Dermis blood vessel endothelial cell (primary cell): Measurements from ENCODE around the gene PPP1R2B. TPM values are rescaled to one million over a fixed set of nuclear protein-coding genes. Genes with fewer than 3 reads are reported as not detected.

ENCODE experiments used
- DNase-seq: peaks from one replicate; pipeline ENCODE4 v3.0.0; 2010
- total RNA-seq: library from RNA; depleted of rRNA; stranded (reverse); fragments of >200 nt; gene quantifications from 2 replicates; pipeline ENCODE4 v1.2.3, GENCODE V29; 2014

Gene PPP1R2B
- total RNA-seq, 1 donor from 2014 or later = 0.17 TPM

DNA sequence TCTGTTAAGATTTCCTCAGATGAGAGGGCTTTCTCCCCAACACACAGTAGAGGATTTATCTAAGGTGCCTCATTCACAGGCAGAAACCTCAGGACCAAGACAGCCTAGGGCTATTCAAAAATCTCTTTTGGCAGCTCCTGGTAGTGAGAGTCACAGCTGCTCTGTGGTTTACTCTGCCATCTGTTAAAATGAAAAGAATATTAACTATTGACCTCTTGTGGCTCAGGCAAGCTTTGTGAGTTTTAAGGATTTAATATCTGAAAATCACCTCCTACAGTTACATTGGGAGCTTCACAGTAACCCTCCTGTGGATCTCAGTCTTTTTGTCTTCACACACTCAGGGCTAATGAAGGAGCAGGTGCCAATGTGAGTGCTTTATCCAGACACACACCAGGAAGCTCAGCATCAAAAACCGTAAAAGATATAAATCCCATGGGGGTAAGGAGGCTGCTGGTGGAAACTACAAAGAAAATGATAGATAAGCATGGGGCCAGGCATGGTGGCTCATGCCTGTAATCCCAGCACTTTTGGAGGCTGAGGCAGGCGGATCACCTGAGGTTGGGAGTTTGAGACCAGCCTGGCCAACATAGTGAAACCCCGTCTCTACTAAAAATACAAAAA, 29.7 kb downstream of the PPP1R2B start:
- no peak for DNase-seq

DNA sequence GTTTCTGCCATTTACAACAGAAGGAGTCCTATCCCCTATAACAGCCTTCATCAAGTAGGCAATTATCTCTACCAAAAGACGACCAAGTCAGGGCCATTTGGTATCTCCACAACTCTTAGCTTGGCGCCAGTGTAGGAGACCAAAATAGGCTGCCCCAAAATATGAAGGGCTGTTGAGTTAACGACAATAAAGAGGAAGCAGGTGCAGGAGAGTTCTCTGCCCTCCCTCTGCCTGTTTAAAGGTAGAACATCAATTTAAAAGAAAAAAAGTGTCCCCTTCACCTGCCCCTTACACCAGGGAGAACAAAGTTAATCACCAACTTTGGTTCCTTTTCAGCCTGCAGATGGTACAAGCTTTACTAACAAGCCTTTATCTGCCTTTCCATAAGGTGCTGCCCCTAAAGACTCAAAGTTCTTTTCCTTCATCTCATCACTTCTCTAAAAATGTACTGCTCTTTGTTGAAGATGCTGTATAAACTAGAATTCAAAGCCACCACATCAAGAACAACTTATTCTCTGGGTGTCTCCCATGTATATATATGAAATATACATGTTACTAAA, 33.3 kb downstream of the PPP1R2B start:
- DNase-seq = no peak

DNA sequence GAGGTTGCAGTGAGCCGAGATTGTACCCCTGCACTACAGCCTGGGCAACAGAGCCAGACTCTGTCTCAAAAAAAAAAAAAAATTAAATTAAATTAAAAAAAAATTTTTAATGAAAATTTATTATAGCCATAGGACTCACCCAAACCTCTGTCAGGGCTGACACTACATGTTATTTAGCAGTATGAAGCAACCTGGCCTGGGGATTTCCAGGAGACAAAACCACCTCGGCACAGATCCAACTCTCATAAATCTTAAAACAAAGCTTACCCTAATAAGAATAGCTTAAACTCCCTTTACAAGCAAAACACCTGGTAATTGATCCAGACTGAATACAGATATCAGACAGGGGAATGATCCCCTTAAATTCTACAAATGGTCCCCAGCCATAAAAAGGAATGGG, 38.4 kb downstream of the PPP1R2B start:
- no peak for DNase-seq

DNA sequence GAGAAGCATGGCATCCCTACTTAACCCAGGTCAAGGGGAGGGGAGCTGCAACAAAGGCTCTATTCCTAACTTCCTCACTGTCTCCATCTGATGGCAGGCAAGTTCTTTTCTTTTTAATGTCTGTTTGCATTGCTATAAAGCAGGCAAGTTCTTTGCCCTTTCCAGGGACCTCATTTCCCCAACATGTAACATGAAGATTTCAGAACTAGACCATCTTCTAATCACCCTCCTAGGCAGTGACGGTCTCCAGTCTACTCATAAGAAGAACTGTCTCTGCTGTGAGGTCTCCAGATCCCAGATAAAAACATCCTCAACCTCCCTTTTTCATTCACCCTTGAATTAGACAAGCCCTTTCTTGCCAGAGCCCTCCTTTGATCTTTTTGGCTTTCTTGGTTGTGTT, 42.1 kb downstream of the PPP1R2B start:
- no peak for DNase-seq

DNA sequence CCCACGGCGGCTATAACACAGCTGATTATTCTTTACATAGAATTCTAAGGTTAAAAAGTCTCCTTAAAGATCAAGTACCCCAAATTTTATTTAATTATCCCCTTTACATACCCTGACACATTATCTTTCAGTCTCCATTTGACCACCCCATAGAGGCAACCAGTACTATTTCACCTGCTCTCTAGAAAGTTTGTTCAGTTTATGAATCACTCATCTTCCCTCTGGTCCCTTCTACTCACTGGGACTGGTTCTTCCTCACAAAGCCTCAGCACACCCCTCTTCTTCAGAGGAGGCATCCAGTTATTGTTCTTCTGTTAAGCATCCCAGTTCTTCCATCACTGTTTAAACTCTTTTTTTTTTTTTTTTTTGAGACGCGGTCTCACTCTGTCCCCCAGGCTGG, 42.8 kb downstream of the PPP1R2B start:
- DNase-seq = no peak

DNA sequence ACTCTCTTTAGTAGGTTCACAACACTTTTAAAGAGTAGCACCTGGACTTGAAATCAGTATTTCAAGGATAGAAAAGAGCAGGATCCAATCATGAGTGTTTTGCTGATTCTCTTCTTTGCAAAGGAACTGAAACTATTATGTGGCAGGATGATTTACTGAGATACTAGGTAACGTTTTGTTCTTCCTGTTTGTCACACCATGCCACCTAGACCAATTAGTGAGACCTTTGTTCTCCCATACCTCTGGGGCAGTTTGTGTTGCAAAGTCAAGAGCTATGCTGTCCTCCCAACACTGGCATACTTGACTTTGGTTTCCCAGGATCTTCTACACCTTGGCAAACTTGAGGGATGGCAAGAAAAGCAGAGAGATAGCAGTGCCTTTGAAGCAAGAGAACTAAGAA, 43.4 kb downstream of the PPP1R2B start:
- no peak for DNase-seq

DNA sequence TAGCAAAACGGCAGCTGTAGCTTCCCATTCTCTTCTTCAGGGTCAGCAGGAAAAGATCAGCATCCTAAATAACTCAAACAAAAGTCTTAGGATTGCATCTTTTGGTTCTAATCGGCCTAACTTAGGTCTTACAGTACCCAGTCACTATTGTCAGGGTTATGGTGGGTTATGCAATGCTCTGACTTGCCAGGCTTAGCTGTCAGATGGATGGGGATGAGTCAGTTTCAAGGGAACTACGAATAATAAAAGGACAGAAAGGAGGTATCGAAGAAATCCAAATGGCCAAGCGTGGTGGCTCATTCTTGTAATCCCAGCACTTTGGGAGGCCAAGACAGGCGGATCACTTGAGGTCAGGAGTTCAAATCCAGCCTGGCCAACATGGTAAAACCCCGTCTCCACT, 46.5 kb downstream of the PPP1R2B start:
- DNase-seq = no peak

Other genes with a start within 250 kb of the PPP1R2B start
- gene TIMD4, start 112.9 kb downstream of the PPP1R2B start, total RNA-seq = not detected in 2 replicates
- gene HAVCR1, start 208.8 kb downstream of the PPP1R2B start, total RNA-seq = 0.28 and 1.0 TPM in 2 replicates